K562 (cell line): Measurements from ENCODE around the gene COG2. TPM values are rescaled to one million over a fixed set of nuclear protein-coding genes. Genes with fewer than 3 reads are reported as not detected.

ENCODE experiments used
- ATAC-seq: fragments of 200-7000 bp; cut with Tn5 transposase; 3 replicates; pipeline ENCODE4 v1.9.1; 2020; ENCODE audit warnings: moderate library complexity
- BruUV-seq: library from RNA; stranded (reverse); fragments of 400-500 nt; replicated peaks from 2 replicates; lab custom pipeline; 2021; lab: Mats Ljungman, UMichigan
- CTCF ChIA-PET: fragments of 300-600 bp; formaldehyde crosslinking; extraction: SDS; loops from one replicate; lab custom pipeline; 2021; ENCODE audit warnings: low intra/inter-chr PET ratio; lab: Yijun Ruan, JAX
- POLR2A ChIA-PET: fragments of 300-600, 350-650 bp; sonication (Branson Sonifier 250); formaldehyde crosslinking; extraction: SDS; loops from one replicate; lab custom pipeline; 2021; ENCODE audit warnings: antibody characterized with exemption, inconsistent platforms; lab: Yijun Ruan, JAX
- DNase-seq, 4 experiments: peaks; one replicate each; pipeline versions ENCODE4 v3.0.0 to v3.0.0-alpha.2; 2011 to 2018; ENCODE audit warnings: low spot score in 3 of 4, mixed read lengths in 3 of 4; ENCODE audit errors: extremely low read depth in 1 of 4
- FAIRE-seq: peaks from 2 replicates; lab custom pipeline; 2011; peaks lifted over from hg19 to GRCh38; lab: Jason Lieb, UNC
- H2AFZ ChIP-seq: 2 replicates; pipeline ENCODE4 v1.6.0; 2011; ENCODE audit warnings: low read depth, low read length, control low read depth, inconsistent platforms
- H3K27ac ChIP-seq: fragments of 200-600 bp; 3 replicates; pipeline ENCODE4 v1.8.0; 2011; ENCODE audit warnings: low read depth, mild to moderate bottlenecking, control low read depth, inconsistent platforms, low read length, moderate library complexity, mixed read lengths; ENCODE audit errors: extremely low read depth
- H3K27me3 ChIP-seq, 2 experiments: fragments of 300-600 bp in 1 of 2; 2 replicates in 1 of 2; 3 replicates in 1 of 2; pipeline versions ENCODE4 v1.6.0 to v1.8.0; 2011; ENCODE audit warnings: inconsistent platforms in 2 of 2, low read length in 2 of 2, mild to moderate bottlenecking in 1 of 2, mixed read lengths in 1 of 2, moderate library complexity in 1 of 2; ENCODE audit not compliant: control insufficient read depth in 2 of 2, insufficient read depth in 2 of 2
- H3K36me3 ChIP-seq: fragments of 300-600 bp; 3 replicates; pipeline ENCODE4 v1.8.0; 2011; ENCODE audit warnings: mild to moderate bottlenecking, low read length, inconsistent platforms; ENCODE audit not compliant: control insufficient read depth, insufficient read depth
- H3K4me1 ChIP-seq, 2 experiments: fragments of 200-600 bp in 1 of 2; replicated peaks in 1 of 2; 2 replicates in 1 of 2; 3 replicates in 1 of 2; pipeline versions ENCODE4 v1.5.1 to v1.8.0; 2011; ENCODE audit warnings: inconsistent platforms in 2 of 2, low read length in 2 of 2, mild to moderate bottlenecking in 1 of 2, mixed read lengths in 1 of 2, moderate library complexity in 1 of 2; ENCODE audit not compliant: control insufficient read depth in 2 of 2, insufficient read depth in 2 of 2
- H3K4me2 ChIP-seq: 2 replicates; pipeline ENCODE4 v1.6.1; 2011; ENCODE audit warnings: low read length, control low read depth, inconsistent platforms, mixed read lengths; ENCODE audit not compliant: insufficient read depth
- H3K4me3 ChIP-seq: fragments of 200-600 bp; sonication (generic), shearing (Covaris generic); 2 replicates; pipeline ENCODE4 v1.5.1; 2016; ENCODE audit warnings: control low read depth, inconsistent platforms
- H3K79me2 ChIP-seq: fragments of 200-600 bp; 3 replicates; pipeline ENCODE4 v1.8.0; 2011; ENCODE audit warnings: low read length, inconsistent platforms; ENCODE audit not compliant: control insufficient read depth, insufficient read depth
- H3K9ac ChIP-seq, 2 experiments: 2 replicates each; pipeline versions ENCODE4 v1.6.0 to v1.6.1; 2011; ENCODE audit warnings: low read depth in 2 of 2, low read length in 2 of 2, control low read depth in 1 of 2, inconsistent platforms in 1 of 2, mild to moderate bottlenecking in 1 of 2, mixed read lengths in 1 of 2; ENCODE audit not compliant: insufficient read depth in 1 of 2
- H3K9me1 ChIP-seq: one replicate; pipeline ENCODE4 v1.6.0; 2011; ENCODE audit warnings: inconsistent platforms, mild to moderate bottlenecking, low read length, moderate library complexity; ENCODE audit not compliant: control insufficient read depth, insufficient read depth
- H3K9me3 ChIP-seq: replicated peaks from 2 replicates; pipeline ENCODE4 v1.5.1; 2011; ENCODE audit warnings: low read depth, low read length, inconsistent platforms; ENCODE audit not compliant: control insufficient read depth, insufficient read depth
- H4K20me1 ChIP-seq: replicated peaks from 2 replicates; pipeline ENCODE4 v1.6.1; 2011; ENCODE audit warnings: low read length, inconsistent platforms, mixed read lengths; ENCODE audit not compliant: control insufficient read depth, insufficient read depth
- CBFA2T3 ChIP-seq: fragments of 450-650 bp; IDR thresholded peaks from 2 replicates; pipeline ENCODE4 v1.6.1; 2017
- DEAF1 ChIP-seq: fragments of 450-650 bp; formaldehyde crosslinking; IDR thresholded peaks from 2 replicates; pipeline ENCODE4 v1.4.0; 2020; ENCODE audit warnings: mild to moderate bottlenecking, moderate library complexity
- NELFE ChIP-seq: IDR thresholded peaks from 2 replicates; pipeline ENCODE4 v1.6.1; 2011; ENCODE audit warnings: mild to moderate bottlenecking; ENCODE audit not compliant: insufficient read depth, insufficient read length
- NR1H2 ChIP-seq: sonication (generic); formaldehyde crosslinking; IDR thresholded peaks from 2 replicates; pipeline ENCODE4 v1.4.0; 2020; ENCODE audit warnings: mild to moderate bottlenecking, missing genetic modification reagents
- REST ChIP-seq, 2 experiments: fragments of 450-650 bp; formaldehyde crosslinking in 1 of 2; IDR thresholded peaks; 2 replicates each; pipeline versions ENCODE4 v1.4.0 to v1.6.1; 2014 to 2020; ENCODE audit warnings: mild to moderate bottlenecking in 2 of 2, borderline replicate concordance in 1 of 2, low read depth in 1 of 2
- ZBTB2 ChIP-seq: fragments of 450-650 bp; IDR thresholded peaks from 2 replicates; pipeline ENCODE4 v1.6.1; 2016; ENCODE audit warnings: antibody characterized with exemption
- in situ Hi-C: fragments of 300-500 bp; cut with MboI; formaldehyde crosslinking; loops from 4 replicates; pipeline ENCODE4 v1.15.0; 2018; ENCODE audit warnings: inconsistent platforms, mixed read lengths
- intact Hi-C: fragments of 100-400 bp; cut with micrococcal nuclease; formaldehyde crosslinking; loops from 2 replicates; pipeline ENCODE4 v1.14.2; 2022
- polyA plus RNA-seq, 8 experiments: library from polyadenylated mRNA; depleted of rRNA in 4 of 8; stranded (reverse) in 5 of 8; unstranded in 3 of 8; fragments of >200 nt; fragmentation: Nextera tagmentation in 2 of 8; fragmentation: Illumina TruSeq in 1 of 8; extraction: Ambion mirVana in 2 of 8; extraction: Trizol in 1 of 8; gene quantifications; 2 replicates each; pipeline versions ENCODE4 v1.2.1 to v1.2.3, GENCODE V29; 2011 to 2014; ENCODE audit warnings: inconsistent platforms in 1 of 8, missing spikeins in 1 of 8
- total RNA-seq, 7 experiments: library from RNA; depleted of rRNA in 6 of 7; stranded (reverse); fragments of >200 nt in 6 of 7; fragmentation: Illumina TruSeq in 2 of 7; extraction: Trizol in 2 of 7; gene quantifications; 2 replicates each; pipeline versions ENCODE4 v1.2.1 to v1.2.3, GENCODE V29; 2011 to 2021; ENCODE audit warnings: low replicate concordance in 1 of 7

COG2 gene
- total and polyA plus RNA-seq, 9 of the 15 experiments (the other 6 are each of a cell fraction or from before 2014, with no cell fraction given), result 22.0 to 51.7 (median 33.3) TPM

- Histone ChIP-seq H3K4me1 (no peaks in the 10 kb centered on the region; a peak in 1 of 5 replicates), H3K9me3 (no peaks in the 10 kb centered on the region), H3K36me3 (no peaks in the 10 kb centered on the region), H3K27ac (no peak overlapping the region), H3K4me2 (no peak overlapping the region), H3K9me1 (no peaks in the 10 kb centered on the region), H2AFZ (no peak overlapping the region), H4K20me1 (no peaks in the 10 kb centered on the region), H3K4me3 (no peak overlapping the region), H3K27me3 (peaks cover 15 to 20% of the 10 kb centered on the region in 2 experiments), H3K9ac (no peak overlapping the region), H3K79me2 (no peaks in the 10 kb centered on the region)
- ATAC-seq (no peak), DNase-seq (no peak), FAIRE-seq (no peak)
- in situ Hi-C loops, result no loop called here
- ChIA-PET CTCF (no interaction called here), POLR2A (no interaction called here)
- BruUV-seq, result no TSS peak
- TF ChIP-seq NELFE, result no peak
- TF ChIP-seq REST (IDR thresholded peaks at IDR 0.05; ENCODE audit: borderline replicate concordance), result no peak
- no peak for TF ChIP-seq REST (CRISPR knock-in tag; IDR thresholded peaks at IDR 0.05; ENCODE audit: low read depth)
- TF ChIP-seq DEAF1, result no peak
- TF ChIP-seq NR1H2 (CRISPR knock-in tag), result no peak
- TF ChIP-seq ZBTB2, result no peak
- no peak for TF ChIP-seq CBFA2T3
- intact Hi-C loops, result no loop called here
Observed at GRCh38 chr1:230629511-230629910, 12.8 kb upstream of the COG2 start.
